ENCODE measurements around the gene E2F6.
"Not testable (repeated sequence)": the region's sequence is repeated elsewhere in the genome, so short reads cannot be mapped to it uniquely, and the experiment has no call there.

Gene E2F6

GRCh38 chr2:11411768-11412448, 54.1 kb downstream of the E2F6 start:
- no peak for DNase-seq

GRCh38 chr2:11411244-11411643, 54.7 kb downstream of the E2F6 start:
- DNase-seq: no peak

GRCh38 chr2:11410101-11410500, 55.9 kb downstream of the E2F6 start:
- DNase-seq: no peak

- no peak for DNase-seq
Measured at GRCh38 chr2:11409572-11409959, 56.4 kb downstream of the E2F6 start.

GRCh38 chr2:11408959-11409571, 56.9 kb downstream of the E2F6 start:
- DNase-seq: no peak

GRCh38 chr2:11407413-11407812, 58.5 kb downstream of the E2F6 start:
- DNase-seq: no peak

GRCh38 chr2:11406958-11407381, 59.0 kb downstream of the E2F6 start:
- DNase-seq: no peak

- DNase-seq: no peak
Measured at GRCh38 chr2:11406267-11406957, 59.5 kb downstream of the E2F6 start.

- DNase-seq: no peak
Measured at GRCh38 chr2:11405599-11406266, 60.2 kb downstream of the E2F6 start.

- not testable (repeated sequence) for DNase-seq
Measured at GRCh38 chr2:11405074-11405406, 60.9 kb downstream of the E2F6 start.

- DNase-seq: no peak
Measured at GRCh38 chr2:11404376-11405073, 61.4 kb downstream of the E2F6 start.

- DNase-seq: no peak
Measured at GRCh38 chr2:11402436-11402835, 63.5 kb downstream of the E2F6 start.

GRCh38 chr2:11399438-11399762, 66.6 kb downstream of the E2F6 start:
- DNase-seq: no peak

- peak; percentile 91 for DNase-seq
Measured at GRCh38 chr2:11398750-11399437, 67.1 kb downstream of the E2F6 start.

- DNase-seq: no peak
Measured at GRCh38 chr2:11397513-11397912, 68.4 kb downstream of the E2F6 start.

- peak; percentile 46 for DNase-seq
Measured at GRCh38 chr2:11396467-11397445, 69.2 kb downstream of the E2F6 start.

- peak; percentile 89 for DNase-seq
Measured at GRCh38 chr2:11396021-11396420, 69.9 kb downstream of the E2F6 start.

- DNase-seq: no peak
Measured at GRCh38 chr2:11395389-11395788, 70.6 kb downstream of the E2F6 start.
